GM19240 (cell line): ENCODE results near the gene KLF6.

Experiments used
- DNase-seq: peaks from one replicate; pipeline ENCODE4 v3.0.0; 2011; ENCODE audit warnings: low spot score; ENCODE audit not compliant: insufficient read length

KLF6 gene

GRCh38 chr10:3811291-3811870 lies 26.4 kb upstream of the KLF6 start:
- DNase-seq, result peak; percentile 39

DNA sequence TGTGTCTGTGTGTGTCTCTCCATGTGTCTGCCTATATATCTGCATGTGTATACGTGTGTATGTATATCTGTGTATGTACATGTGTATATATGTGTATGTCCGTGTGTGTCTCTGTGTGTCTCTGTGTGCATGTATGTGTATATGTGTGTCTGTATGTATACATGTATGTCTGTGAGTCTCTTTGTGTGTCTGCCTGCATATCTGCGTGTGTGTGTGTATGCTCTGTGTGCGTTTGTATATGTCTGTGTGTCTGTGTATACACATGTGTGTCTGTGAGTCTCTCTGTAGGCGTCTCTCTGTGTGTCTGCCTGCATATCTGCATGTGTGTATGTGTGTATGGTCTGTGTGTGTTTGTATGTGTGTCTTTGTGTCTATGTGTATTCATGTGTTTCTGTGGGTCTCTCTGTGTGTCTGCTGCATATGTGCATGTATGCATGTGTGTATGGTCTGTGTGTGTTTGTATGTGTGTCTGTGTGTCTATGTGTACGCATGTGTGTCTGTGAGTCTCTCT lies 23.7 kb upstream of the KLF6 start:
- no peak for DNase-seq

DNA sequence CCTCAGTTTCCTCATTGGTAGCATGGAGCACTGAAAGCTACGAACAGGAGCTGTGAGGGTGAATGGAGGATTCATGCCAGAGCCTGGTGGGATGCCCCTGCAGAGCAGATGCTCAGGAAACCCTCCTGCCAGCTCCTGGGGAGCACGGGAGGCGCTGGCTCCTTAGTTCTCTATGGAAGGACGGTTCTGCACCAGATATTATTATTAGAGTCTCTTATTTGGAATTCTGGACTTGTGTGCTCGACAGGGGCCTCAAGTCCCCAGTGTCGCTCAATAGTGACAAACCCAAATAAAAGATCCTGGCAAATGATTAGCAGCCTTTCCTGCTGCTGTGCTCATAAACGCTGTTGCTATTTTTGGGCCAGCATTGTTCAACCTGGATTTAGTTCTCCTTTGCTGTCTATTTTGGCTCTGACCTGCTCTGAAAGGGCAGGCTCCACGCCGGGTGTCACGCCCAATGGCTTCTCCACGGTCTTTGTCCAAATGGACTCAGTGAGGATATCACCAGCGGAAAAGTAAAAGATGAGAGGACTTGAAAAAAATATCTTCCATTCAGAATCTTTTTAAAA lies 23.0 kb upstream of the KLF6 start:
- no peak for DNase-seq

- no peak for DNase-seq
Measured at GRCh38 chr10:3807211-3807927, 22.4 kb upstream of the KLF6 start.

DNA sequence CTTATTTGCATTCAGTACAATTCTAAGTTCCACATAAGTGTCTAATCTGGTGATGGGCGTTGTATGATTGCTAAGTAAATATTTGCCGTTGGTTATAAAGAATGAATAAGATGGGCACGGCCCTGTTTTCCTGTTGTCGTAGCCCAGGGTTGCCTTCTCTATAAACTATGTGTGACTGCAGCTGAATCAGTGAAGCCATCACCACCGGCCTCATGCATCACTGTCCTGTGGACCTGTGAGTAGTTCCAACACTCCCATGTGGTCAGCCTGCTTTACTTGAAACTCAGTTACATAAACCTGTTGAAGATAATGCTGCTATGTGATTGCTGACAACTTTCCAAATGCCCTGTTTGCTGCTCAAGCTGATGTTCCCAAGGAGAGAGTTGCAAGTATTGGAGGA lies 21.6 kb upstream of the KLF6 start:
- no peak for DNase-seq

GRCh38 chr10:3805791-3806461 lies 20.9 kb upstream of the KLF6 start:
- no peak for DNase-seq

DNA sequence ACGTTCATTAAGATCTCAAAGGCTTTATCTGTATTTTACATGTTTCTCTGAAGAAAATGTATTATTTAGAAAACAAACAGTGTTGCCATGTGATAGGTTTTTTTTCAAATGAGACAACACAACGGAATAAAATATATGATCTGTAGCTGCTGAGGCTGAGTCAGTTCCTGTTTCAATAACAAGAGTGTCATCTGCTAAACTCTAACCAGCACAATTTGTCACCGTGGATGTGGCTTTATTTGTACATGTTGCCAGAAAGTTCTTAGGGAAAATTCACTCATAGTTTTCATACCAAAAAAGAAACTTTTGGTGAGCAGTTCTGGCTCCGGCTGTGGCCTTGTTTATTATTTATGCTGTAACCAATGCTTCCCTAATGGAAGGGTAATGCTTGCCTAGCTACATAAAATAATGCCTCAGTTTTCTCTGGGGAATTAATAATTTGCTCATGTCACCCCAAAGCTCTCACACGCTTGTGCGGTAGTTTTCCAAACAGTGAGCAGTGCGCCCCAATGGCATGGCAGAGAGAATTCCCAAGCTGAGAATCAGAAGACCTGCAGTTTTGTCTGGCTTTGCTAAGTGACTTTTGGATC lies 20.3 kb upstream of the KLF6 start:
- DNase-seq, result no peak

DNA sequence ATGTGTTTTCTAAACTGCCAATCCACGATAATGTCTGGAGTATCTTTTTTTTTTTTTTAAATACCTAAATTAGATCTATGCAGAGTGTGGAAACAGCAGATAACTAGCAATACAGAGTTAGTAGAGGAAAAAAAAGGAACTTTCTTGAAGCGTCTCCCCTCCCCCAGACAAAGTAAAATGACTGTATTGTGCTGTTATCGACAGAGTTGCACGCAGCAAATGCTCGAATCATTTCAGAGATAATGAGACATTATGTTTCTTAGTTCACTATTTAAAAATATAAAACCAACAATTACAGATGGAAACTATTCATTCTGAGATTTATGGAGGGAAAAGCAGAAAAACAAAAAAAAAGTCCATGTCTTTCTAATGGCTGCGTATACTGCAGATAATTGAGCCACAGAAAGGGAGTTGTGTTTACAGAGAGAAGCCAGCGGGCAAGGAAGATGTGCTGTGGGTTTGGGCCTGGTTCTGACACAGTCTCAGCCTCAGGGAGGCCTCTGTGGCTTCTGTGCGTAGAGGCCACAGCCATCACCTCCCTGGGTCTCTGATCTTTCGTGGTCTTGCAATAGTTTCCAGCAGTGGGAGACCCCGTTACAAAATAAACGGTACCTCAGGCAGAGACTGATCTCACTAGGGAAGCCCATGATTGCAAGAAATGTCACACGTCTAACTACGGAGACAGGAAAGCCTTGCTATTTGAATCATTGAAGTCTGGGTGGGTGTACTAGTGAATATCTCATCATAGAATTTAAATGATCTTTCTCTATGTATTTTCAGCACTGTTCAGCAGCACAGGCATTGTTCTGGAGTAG lies 19.1 kb upstream of the KLF6 start:
- DNase-seq, result no peak

- DNase-seq, result no peak
Measured at GRCh38 chr10:3803295-3803926, 18.4 kb upstream of the KLF6 start.

GRCh38 chr10:3802526-3803265 lies 17.7 kb upstream of the KLF6 start:
- no peak for DNase-seq

- DNase-seq, result no peak
Measured at GRCh38 chr10:3801558-3802192, 16.7 kb upstream of the KLF6 start.

DNA sequence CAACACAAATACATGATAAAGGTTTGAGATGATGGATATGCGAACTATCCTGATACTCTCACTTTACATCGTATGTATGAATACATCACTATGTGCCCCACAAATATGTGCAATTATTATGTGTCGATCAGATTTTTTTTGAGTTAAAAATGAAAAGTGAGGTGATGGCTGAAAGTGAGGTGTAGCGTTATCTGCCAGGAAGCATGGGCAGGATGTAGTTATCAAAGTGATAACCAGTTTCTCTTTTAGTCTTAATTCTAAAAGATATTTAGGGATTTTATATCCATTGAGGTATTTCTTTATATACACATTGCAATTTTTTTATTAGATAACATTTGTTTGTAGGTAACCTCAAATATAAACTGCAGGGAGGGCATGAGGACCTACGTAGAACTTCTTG lies 15.6 kb upstream of the KLF6 start:
- DNase-seq, result no peak

DNA sequence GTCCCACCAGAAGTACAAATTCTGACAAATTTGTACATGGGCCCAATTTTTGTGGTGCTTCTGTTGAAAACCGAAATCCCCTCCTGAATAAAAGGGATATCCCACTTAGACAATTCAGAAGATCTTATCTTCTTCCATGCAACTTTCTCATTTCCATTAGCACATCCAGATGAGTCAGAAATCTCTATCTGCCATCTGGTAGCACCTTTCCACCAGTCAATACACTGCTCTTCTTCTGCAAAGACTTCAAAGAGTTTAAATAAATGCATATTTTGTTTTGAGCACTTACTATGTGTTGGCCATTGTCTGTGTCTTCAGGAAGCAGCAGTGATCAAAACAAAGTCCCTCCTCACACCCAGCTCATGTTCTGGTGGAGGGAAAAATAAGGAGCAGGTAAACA lies 12.7 kb upstream of the KLF6 start:
- DNase-seq, result no peak

DNA sequence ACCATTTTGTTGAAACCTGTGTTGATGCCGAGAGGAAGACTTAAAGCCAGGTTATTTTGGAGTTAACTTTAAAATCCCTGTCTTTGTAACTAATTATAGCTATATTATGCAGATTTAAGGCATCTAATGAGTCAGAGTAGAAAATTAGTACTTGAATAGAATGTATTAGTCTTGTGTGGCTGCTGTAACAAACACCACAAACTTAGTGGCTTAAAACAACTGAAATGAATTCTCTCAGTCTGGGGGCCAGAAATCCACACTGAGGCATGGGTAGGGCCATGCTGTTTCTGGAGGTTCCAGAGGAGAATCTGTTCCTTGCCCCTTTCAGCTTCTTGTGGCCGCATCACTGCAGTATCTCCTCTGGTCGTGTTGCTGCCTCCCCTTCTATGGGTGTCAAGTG lies 8.5 kb upstream of the KLF6 start:
- DNase-seq, result no peak

- DNase-seq, result no peak
Measured at GRCh38 chr10:3792710-3793219, 7.8 kb upstream of the KLF6 start.

DNA sequence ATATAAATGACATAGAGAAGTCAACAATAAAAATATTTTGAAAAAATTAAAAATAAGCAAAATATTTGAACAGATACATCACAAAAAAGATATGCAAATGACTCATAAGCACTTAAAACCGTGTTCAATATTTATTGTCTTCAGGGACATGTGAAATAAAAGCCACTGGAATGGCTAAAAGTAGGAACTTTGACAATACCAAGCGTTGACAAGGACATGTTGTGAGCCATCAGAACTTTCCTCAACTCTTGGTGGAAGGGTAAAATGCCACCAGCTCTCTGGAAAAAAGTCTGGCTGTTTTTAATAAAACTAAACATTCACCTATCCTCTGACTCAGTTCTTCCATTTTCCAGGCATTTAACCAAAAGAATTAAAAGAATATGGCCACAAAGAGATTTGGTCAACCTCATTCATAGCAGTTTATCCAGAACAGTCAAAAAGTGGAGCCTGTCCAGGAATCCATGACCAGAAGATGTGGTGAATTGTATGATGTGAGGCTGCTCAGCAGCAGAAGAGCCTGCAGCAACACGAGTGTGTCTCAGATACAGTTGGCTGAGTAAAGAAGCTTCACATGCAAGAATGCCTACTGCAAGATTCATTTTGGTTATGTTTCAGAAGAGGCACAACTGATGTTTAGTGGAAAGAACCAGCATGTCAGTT lies 7.1 kb upstream of the KLF6 start:
- DNase-seq, result no peak

DNA sequence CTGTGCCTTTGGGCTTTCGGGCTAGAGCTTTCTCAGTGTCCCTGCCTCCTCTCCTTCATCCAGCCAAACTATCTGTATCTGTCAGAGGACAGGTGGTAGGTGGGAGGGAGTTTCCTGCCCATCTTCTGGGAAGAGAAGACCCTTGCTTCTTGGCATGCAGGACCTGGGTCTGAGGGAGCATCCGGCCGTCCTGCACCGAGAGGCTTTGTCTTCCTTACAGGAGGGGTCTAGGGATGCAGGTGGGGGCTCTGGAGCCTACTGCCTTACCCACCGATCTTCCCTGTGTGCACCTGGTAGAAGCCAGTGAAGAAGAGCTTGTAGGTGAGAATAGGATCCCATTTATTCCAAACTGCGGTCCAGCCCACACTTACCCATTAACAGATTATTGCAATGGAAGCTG lies 5.8 kb upstream of the KLF6 start:
- no peak for DNase-seq

DNA sequence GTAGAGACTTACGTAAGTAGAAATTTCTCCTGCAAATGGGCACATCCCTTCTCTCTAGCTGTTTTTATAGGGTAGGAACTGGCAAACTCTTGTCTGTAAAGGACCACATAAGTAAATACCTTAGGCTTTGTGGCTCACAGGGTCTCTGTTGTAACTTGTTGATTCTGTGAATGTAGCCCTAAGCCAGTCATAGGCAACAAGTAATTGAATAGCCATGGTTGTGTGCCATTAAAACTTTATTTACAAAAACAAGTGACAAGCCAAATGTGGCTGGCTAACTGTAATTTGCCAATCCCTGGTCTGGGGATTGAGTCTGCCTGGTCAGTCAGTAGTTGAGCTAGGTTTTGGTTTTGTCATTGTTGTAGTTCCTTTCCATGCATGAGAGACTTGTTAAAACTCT lies 5.3 kb upstream of the KLF6 start:
- no peak for DNase-seq

DNA sequence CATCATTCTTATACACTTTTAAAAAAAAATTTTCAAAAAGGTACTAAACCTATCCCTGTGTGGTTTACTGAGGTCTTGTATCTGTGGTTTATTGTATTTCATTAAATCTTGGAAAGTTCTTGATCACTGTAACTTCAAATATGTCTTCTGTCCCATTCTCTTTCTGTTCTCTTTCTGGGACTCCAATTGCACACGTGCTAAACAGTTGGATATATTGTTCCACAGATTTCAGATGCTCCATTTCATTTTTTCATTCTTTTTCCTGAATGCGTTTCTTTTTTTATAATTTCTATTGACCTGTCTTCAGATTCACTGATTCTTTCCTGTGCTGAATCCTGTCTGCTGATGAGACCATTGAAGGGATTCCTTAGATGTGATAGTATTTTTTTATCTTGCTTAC lies 4.6 kb upstream of the KLF6 start:
- DNase-seq, result no peak
